ENCODE data around the gene CUEDC1.
A peak's percentile ranks its signal among the peaks of the same experiment; 100 is the strongest.

- TF ChIP-seq, protein P1, sequence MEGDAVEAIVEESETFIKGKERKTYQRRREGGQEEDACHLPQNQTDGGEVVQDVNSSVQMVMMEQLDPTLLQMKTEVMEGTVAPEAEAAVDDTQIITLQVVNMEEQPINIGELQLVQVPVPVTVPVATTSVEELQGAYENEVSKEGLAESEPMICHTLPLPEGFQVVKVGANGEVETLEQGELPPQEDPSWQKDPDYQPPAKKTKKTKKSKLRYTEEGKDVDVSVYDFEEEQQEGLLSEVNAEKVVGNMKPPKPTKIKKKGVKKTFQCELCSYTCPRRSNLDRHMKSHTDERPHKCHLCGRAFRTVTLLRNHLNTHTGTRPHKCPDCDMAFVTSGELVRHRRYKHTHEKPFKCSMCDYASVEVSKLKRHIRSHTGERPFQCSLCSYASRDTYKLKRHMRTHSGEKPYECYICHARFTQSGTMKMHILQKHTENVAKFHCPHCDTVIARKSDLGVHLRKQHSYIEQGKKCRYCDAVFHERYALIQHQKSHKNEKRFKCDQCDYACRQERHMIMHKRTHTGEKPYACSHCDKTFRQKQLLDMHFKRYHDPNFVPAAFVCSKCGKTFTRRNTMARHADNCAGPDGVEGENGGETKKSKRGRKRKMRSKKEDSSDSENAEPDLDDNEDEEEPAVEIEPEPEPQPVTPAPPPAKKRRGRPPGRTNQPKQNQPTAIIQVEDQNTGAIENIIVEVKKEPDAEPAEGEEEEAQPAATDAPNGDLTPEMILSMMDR (IDR thresholded peaks at IDR 0.05; ENCODE audit: low read length): peak; percentile 74
- no peak for TF ChIP-seq EZH2phosphoT487 (IDR thresholded peaks at IDR 0.05; ENCODE audit: low read length)
Observed at GRCh38 chr17:57995076-57995956, 40.1 kb upstream of the CUEDC1 start.

All from MM.1S (cell line).